ENCODE results near the gene RAB32. TPM values are rescaled to one million over a fixed set of nuclear protein-coding genes. Genes with fewer than 3 reads are reported as not detected.
A peak's percentile ranks its signal among the peaks of the same experiment; 100 is the strongest.

The RAB32 gene
- total RNA-seq, 4 donors from 2014 or later = 12.3 to 17.7 (median 16.8) TPM

DNA sequence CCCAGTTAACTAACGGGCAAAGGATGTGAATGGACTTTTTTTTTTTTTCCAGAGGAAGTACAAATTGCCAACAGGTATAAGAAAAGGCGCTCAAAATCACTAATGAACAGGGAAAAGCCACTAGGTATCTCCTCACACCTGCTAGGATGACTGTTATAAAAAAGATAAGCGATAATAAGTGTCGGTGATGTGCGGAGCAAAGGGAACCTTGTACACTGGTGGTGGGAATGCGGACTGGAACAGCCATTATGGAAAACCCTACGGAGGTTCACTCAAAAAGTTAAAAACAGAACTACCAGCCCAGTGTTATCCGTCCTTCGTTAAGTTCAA is 787 bp upstream of the RAB32 start:
- H3K4me3 ChIP-seq (ENCODE audit: low read depth, poor library complexity, severe bottlenecking) = peak overlapping the region; percentile 51
- DNase-seq (ENCODE audit: low spot score in 2 of 2) = no peak
- WGBS, 2 donors = 66 to 71% methylated on average over 9 of the region's 9 CpGs
- intact Hi-C loops (cut with DNase I; ENCODE audit: low total_unique reads) = no loop called here
- TF ChIP-seq POLR2A (IDR thresholded peaks at IDR 0.05) (no peak), CTCF (IDR thresholded peaks at IDR 0.05) (no peak)

- intact Hi-C loops (cut with DNase I; ENCODE audit: low total_unique reads) = no loop called here
- DNase-seq (ENCODE audit: low spot score in 2 of 2) = peak; percentile 32 to 89
- 4 to 5% methylated on average over 33 of the region's 33 CpGs for WGBS, 2 donors
- no peak for TF ChIP-seq POLR2A (IDR thresholded peaks at IDR 0.05)
- TF ChIP-seq CTCF (IDR thresholded peaks at IDR 0.05) = no peak
- peak overlapping the region; percentile 51 for H3K4me3 ChIP-seq (ENCODE audit: low read depth, poor library complexity, severe bottlenecking)
Measured at GRCh38 chr6:146543940-146544615, 445 bp downstream of the RAB32 start.

DNA sequence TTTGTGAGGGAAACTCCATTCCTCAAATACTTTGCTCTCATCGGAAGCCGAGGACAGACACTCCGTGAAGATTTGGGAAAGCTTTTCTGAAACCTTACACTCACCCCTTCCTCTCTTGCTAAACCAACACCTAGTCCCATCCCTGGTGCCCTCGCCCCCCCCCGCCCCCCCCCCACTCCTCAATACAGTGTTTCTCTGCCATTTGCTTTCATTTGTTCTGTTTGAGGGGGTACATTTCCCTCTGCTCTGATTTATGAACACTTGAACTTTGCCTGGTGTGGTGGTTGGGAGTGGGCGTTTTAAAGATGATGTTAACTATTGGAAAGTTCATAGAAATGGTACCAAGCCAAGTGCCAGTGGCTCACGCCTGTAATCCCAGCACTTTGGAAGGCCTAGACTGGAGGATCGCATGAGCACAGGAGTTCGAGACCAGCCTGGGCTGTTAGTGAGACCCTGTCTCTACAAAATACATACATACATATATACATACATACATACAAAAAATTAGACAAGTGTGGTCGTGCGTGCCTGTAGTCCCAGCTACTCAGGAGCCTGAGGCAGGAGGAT is 1.1 kb downstream of the RAB32 start:
- no peak for DNase-seq (ENCODE audit: low spot score in 2 of 2)
- intact Hi-C loops (cut with DNase I; ENCODE audit: low total_unique reads) = no loop called here
- TF ChIP-seq CTCF (IDR thresholded peaks at IDR 0.05) (no peak), POLR2A (IDR thresholded peaks at IDR 0.05) (no peak)
- H3K4me3 ChIP-seq (ENCODE audit: low read depth, poor library complexity, severe bottlenecking) = peak overlapping the region; percentile 51
- 30 to 31% methylated on average over 10 to 11 of the region's 11 CpGs for WGBS, 2 donors

DNA sequence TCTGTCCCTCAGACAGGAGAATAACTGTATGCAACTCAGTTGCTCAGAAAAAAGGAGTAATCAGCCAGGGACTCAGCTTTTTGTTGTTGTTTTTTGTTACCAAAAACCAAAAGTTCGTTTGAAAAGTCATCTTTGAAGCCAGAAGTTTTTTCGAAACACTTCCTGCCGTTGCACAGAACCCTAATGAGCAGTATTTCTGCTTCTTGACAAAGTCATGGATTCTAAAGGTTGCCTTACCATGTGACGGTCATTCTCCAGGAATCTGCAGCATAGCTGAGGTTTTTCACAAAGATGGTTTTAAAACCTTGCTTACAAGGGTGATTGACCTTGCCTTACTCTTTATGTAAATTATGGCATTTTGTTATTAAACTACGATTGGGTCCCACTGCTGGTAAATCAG is 1.9 kb downstream of the RAB32 start:
- TF ChIP-seq CTCF (IDR thresholded peaks at IDR 0.05) = no peak
- no peak for TF ChIP-seq POLR2A (IDR thresholded peaks at IDR 0.05)
- no peak for DNase-seq (ENCODE audit: low spot score in 2 of 2)
- WGBS, 2 donors = 33 to 34% methylated on average over 5 of the region's 5 CpGs
- intact Hi-C loops (cut with DNase I; ENCODE audit: low total_unique reads) = no loop called here
- H3K4me3 ChIP-seq (ENCODE audit: low read depth, poor library complexity, severe bottlenecking) = no peak overlapping the region

DNA sequence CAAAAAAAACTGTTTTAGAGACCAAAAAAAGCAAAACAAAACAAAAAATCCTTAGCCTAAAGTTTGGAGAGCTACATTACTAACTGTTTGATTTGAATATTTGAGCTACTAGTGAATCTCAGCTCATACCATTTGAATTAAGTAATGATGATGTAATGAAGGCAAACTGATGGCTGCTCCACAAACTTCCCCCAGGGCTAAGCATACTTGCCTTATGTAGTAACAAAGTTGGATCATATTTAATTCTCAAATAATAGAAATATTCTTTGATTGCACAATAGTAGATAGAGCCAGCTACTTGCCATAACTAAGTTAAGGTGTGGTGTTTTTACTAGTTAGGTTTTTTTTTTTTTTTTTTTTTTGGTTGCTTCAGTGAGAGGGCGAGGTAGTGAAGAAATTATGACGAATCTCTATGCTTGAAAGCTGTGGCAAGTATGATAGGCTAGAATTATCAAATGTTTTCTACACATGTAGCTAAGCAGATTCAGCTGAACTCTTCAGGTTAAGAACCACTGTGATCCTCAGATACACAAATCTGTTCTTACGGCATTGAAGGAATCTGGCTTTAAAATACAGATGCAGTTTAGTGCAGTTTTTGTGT is 2.9 kb downstream of the RAB32 start:
- DNase-seq (ENCODE audit: low spot score in 2 of 2) = peak in 1 of 2 donors; percentile 41
- intact Hi-C loops (cut with DNase I; ENCODE audit: low total_unique reads) = no loop called here
- WGBS, 2 donors = 24 to 25% methylated on average over 3 of the region's 3 CpGs
- no peak for TF ChIP-seq CTCF (IDR thresholded peaks at IDR 0.05)
- TF ChIP-seq POLR2A (IDR thresholded peaks at IDR 0.05) = no peak
- H3K4me3 ChIP-seq (ENCODE audit: low read depth, poor library complexity, severe bottlenecking) = no peak overlapping the region

Data from lower leg skin (tissue), 4 donors.